ENCODE results near the gene CACUL1.

GRCh38 chr10:118735294-118735693, 19.5 kb downstream of the CACUL1 start:
- TF ChIP-seq TCF7L2 (IDR thresholded peaks at IDR 0.05; ENCODE audit: borderline replicate concordance, extremely low read depth, insufficient read depth, insufficient read length) (no peak), ATF3 (IDR thresholded peaks at IDR 0.05) (no peak), POLR2A (IDR thresholded peaks at IDR 0.05; ENCODE audit: borderline replicate concordance, extremely low read depth, insufficient read depth, insufficient read length) (no peak), CEBPB (IDR thresholded peaks at IDR 0.05; ENCODE audit: low read depth) (no peak), POLR2AphosphoS5 (IDR thresholded peaks at IDR 0.05; ENCODE audit: low read depth, low read length) (no peak), EZH2 (IDR thresholded peaks at IDR 0.05) (no peak), CTCF (IDR thresholded peaks at IDR 0.05 in 2 of 3, conservative IDR thresholded peaks at IDR 0.05 in 1 of 3; ENCODE audit: borderline replicate concordance in 1 of 3, insufficient read depth in 1 of 3, low read depth in 2 of 3, low read length in 2 of 3) (no peak), SIN3A (IDR thresholded peaks at IDR 0.05; ENCODE audit: low read depth) (no peak), REST (IDR thresholded peaks at IDR 0.05; ENCODE audit: low read depth) (no peak), ZBTB33 (IDR thresholded peaks at IDR 0.05; ENCODE audit: extremely low read depth, insufficient replicate concordance, low read length) (no peak)

All from HCT116 (cell line).